Tibial artery (tissue), 4 donors: ENCODE results near the gene TXNDC12.

Experiments used
- DNase-seq, 2 donors: peaks; one replicate each; pipeline ENCODE4 v3.0.0-alpha.2; 2019
- H3K27ac ChIP-seq, 2 donors: fragments of 200-600 bp; sonication (generic) in 1 of 2; 1 replicate in 1 of 2; 2 replicates in 1 of 2; pipeline ENCODE4 v1.5.1; 2018 to 2019; ENCODE audit warnings: mild to moderate bottlenecking in 1 of 2
- H3K27me3 ChIP-seq, 2 donors: fragments of 200-600 bp; sonication (generic) in 1 of 2; one replicate each; pipeline versions ENCODE4 v1.5.1 to v1.6.0; 2016 to 2019
- H3K36me3 ChIP-seq, 3 donors: fragments of 200-600 bp; sonication (generic) in 2 of 3; one replicate each; pipeline ENCODE4 v1.5.1; 2016 to 2019; ENCODE audit warnings: mild to moderate bottlenecking in 2 of 3
- H3K4me1 ChIP-seq, 4 donors: fragments of 200-600 bp; sonication (generic) in 2 of 4; 1 replicate in 3 of 4; 2 replicates in 1 of 4; pipeline ENCODE4 v1.5.1; 2016 to 2019
- H3K4me3 ChIP-seq, 2 donors: fragments of 200-600 bp; sonication (generic) in 1 of 2; 1 replicate in 1 of 2; 2 replicates in 1 of 2; pipeline ENCODE4 v1.5.1; 2018 to 2019; ENCODE audit warnings: mild to moderate bottlenecking in 2 of 2
- H3K9me3 ChIP-seq, 3 donors: fragments of 200-600 bp; sonication (generic) in 1 of 3; one replicate each; pipeline ENCODE4 v1.5.1; 2016 to 2019
- intact Hi-C: fragments of 100-400 bp; cut with DNase I; formaldehyde crosslinking; loops from one replicate; pipeline ENCODE4 v1.15.0; 2023; ENCODE audit warnings: low total_unique reads
- TF ChIP-seq, protein P1 (sequence below), 2 experiments: fragments of 200-600 bp in 1 of 2; fragments of 450-650 bp in 1 of 2; IDR thresholded peaks; one replicate each; pipeline ENCODE4 v1.5.1; 2017 to 2019; ENCODE audit warnings: antibody characterized with exemption in 2 of 2, mild to moderate bottlenecking in 1 of 2, moderate library complexity in 1 of 2

Gene TXNDC12

GRCh38 chr1:51988254-51988653 is 66.7 kb downstream of the TXNDC12 start:
- no peak for DNase-seq

GRCh38 chr1:51986718-51987117 is 68.3 kb downstream of the TXNDC12 start:
- no peak for DNase-seq
- Histone ChIP-seq H3K36me3 (no peaks in the 10 kb centered on the region), H3K9me3 (no peaks in the 10 kb centered on the region), H3K27ac (no peak overlapping the region), H3K4me1 (peaks cover 0 to 11% (median 8%) of the 10 kb centered on the region in 4 donors), H3K27me3 (peaks cover 0 to 26% of the 10 kb centered on the region in 2 donors), H3K4me3 (no peak overlapping the region)
- intact Hi-C loops, result no loop called here
- TF ChIP-seq, protein P1, sequence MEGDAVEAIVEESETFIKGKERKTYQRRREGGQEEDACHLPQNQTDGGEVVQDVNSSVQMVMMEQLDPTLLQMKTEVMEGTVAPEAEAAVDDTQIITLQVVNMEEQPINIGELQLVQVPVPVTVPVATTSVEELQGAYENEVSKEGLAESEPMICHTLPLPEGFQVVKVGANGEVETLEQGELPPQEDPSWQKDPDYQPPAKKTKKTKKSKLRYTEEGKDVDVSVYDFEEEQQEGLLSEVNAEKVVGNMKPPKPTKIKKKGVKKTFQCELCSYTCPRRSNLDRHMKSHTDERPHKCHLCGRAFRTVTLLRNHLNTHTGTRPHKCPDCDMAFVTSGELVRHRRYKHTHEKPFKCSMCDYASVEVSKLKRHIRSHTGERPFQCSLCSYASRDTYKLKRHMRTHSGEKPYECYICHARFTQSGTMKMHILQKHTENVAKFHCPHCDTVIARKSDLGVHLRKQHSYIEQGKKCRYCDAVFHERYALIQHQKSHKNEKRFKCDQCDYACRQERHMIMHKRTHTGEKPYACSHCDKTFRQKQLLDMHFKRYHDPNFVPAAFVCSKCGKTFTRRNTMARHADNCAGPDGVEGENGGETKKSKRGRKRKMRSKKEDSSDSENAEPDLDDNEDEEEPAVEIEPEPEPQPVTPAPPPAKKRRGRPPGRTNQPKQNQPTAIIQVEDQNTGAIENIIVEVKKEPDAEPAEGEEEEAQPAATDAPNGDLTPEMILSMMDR (IDR thresholded peaks at IDR 0.05), result no peak

More at GRCh38 chr1:51988254-51988653, 66.7 kb downstream of the TXNDC12 start:
- Histone ChIP-seq H3K36me3 (no peaks in the 10 kb centered on the region), H3K4me1 (peaks cover 0 to 11% (median 8%) of the 10 kb centered on the region in 4 donors), H3K27ac (no peak overlapping the region), H3K27me3 (peaks cover 0 to 41% of the 10 kb centered on the region in 2 donors), H3K4me3 (no peak overlapping the region), H3K9me3 (no peaks in the 10 kb centered on the region)
- TF ChIP-seq, protein P1 (IDR thresholded peaks at IDR 0.05), result no peak
- intact Hi-C loops, result no loop called here

GRCh38 chr1:51982161-51982560 is 72.8 kb downstream of the TXNDC12 start:
- H3K9me3 ChIP-seq, result no peaks in the 10 kb centered on the region
- H3K27ac ChIP-seq, result no peak overlapping the region
- no peak overlapping the region for H3K4me3 ChIP-seq
- TF ChIP-seq, protein P1 (IDR thresholded peaks at IDR 0.05), result no peak
- no peaks in the 10 kb centered on the region for H3K27me3 ChIP-seq
- no peaks in the 10 kb centered on the region for H3K4me1 ChIP-seq
- DNase-seq, result no peak
- intact Hi-C loops, result no loop called here
- no peaks in the 10 kb centered on the region for H3K36me3 ChIP-seq

- H3K27ac ChIP-seq, result no peak overlapping the region
- no peak for DNase-seq
- no peaks in the 10 kb centered on the region for H3K4me1 ChIP-seq
- H3K36me3 ChIP-seq, result no peaks in the 10 kb centered on the region
- intact Hi-C loops, result no loop called here
- H3K27me3 ChIP-seq, result no peaks in the 10 kb centered on the region
- no peaks in the 10 kb centered on the region for H3K9me3 ChIP-seq
- TF ChIP-seq, protein P1 (IDR thresholded peaks at IDR 0.05), result no peak
- no peak overlapping the region for H3K4me3 ChIP-seq
Observed at GRCh38 chr1:51981555-51981954, 73.4 kb downstream of the TXNDC12 start.

GRCh38 chr1:51978099-51978498 is 76.9 kb downstream of the TXNDC12 start:
- Histone ChIP-seq H3K27me3 (no peaks in the 10 kb centered on the region), H3K36me3 (no peaks in the 10 kb centered on the region), H3K27ac (no peak overlapping the region), H3K4me1 (no peaks in the 10 kb centered on the region), H3K9me3 (no peaks in the 10 kb centered on the region), H3K4me3 (no peak overlapping the region)
- intact Hi-C loops, result no loop called here
- DNase-seq, result no peak
- TF ChIP-seq, protein P1 (IDR thresholded peaks at IDR 0.05), result no peak
